Vagina (tissue), 2 donors: Measurements from ENCODE around the gene TMEM163. TPM values are rescaled to one million over a fixed set of nuclear protein-coding genes. Genes with fewer than 3 reads are reported as not detected.

Experiments used
- DNase-seq, 2 donors: peaks; one replicate each; pipeline ENCODE4 v3.0.0-alpha.2; 2017; ENCODE audit errors: extremely low spot score in 2 of 2
- H3K27ac ChIP-seq: fragments of 200-600 bp; sonication (generic); one replicate; pipeline ENCODE4 v1.5.1; 2019
- H3K27me3 ChIP-seq: fragments of 200-600 bp; sonication (generic); one replicate; pipeline ENCODE4 v1.5.1; 2019
- H3K36me3 ChIP-seq, 2 donors: fragments of 200-600 bp; sonication (generic); one replicate each; pipeline ENCODE4 v1.5.1; 2017 to 2019
- H3K4me1 ChIP-seq: fragments of 200-600 bp; sonication (generic); one replicate; pipeline ENCODE4 v1.5.1; 2019
- H3K4me3 ChIP-seq, 2 donors: fragments of 200-600 bp; sonication (generic); 1 replicate in 1 of 2; 2 replicates in 1 of 2; pipeline ENCODE4 v1.5.1; 2016 to 2019
- H3K9me3 ChIP-seq: fragments of 200-600 bp; sonication (generic); one replicate; pipeline ENCODE4 v1.5.1; 2019
- CTCF ChIP-seq, 3 experiments: fragments of 450-650 bp in 2 of 3; fragments of 200-600 bp in 1 of 3; sonication (generic) in 1 of 3; IDR thresholded peaks; one replicate each; pipeline ENCODE4 v1.5.1; 2017 to 2019; ENCODE audit warnings: antibody characterized with exemption in 3 of 3, mild to moderate bottlenecking in 2 of 3, moderate library complexity in 2 of 3
- POLR2A ChIP-seq, 2 donors: fragments of 450-650 bp; IDR thresholded peaks; one replicate each; pipeline ENCODE4 v1.6.1; 2017; ENCODE audit warnings: antibody characterized with exemption in 2 of 2, mild to moderate bottlenecking in 2 of 2, moderate library complexity in 2 of 2
- POLR2AphosphoS5 ChIP-seq, 2 donors: sonication (generic); formaldehyde crosslinking; IDR thresholded peaks; one replicate each; pipeline ENCODE4 v1.9.0; 2017; ENCODE audit warnings: antibody characterized with exemption in 2 of 2, mild to moderate bottlenecking in 2 of 2, low read depth in 1 of 2; ENCODE audit not compliant: insufficient read depth in 1 of 2
- intact Hi-C: fragments of 100-400 bp; cut with DNase I; formaldehyde crosslinking; loops from one replicate; pipeline ENCODE4 v1.15.1; 2023
- total RNA-seq: library from RNA; depleted of rRNA; stranded (reverse); fragments of >200 nt; gene quantifications from one replicate; pipeline ENCODE4 v1.2.3, GENCODE V29; 2016

Gene TMEM163
- total RNA-seq, 1 donor from 2014 or later, result not detected

- Histone ChIP-seq H3K36me3 (no peaks in the 10 kb centered on the region), H3K4me3 (no peak overlapping the region), H3K27me3 (no peaks in the 10 kb centered on the region), H3K4me1 (no peaks in the 10 kb centered on the region), H3K9me3 (no peaks in the 10 kb centered on the region), H3K27ac (no peak overlapping the region)
- intact Hi-C loops, result no loop called here
- DNase-seq, result no peak
- TF ChIP-seq CTCF (IDR thresholded peaks at IDR 0.05) (no peak), POLR2AphosphoS5 (IDR thresholded peaks at IDR 0.05; ENCODE audit: insufficient read depth in 1 of 2, low read depth in 1 of 2) (no peak), POLR2A (IDR thresholded peaks at IDR 0.05) (no peak)
These were observed 29.5 kb downstream of the TMEM163 start for GRCh38 chr2:134689315-134689714.

- DNase-seq, result no peak
These were observed 32.8 kb downstream of the TMEM163 start for GRCh38 chr2:134685967-134686366.

GRCh38 chr2:134683561-134684112 is 35.2 kb downstream of the TMEM163 start:
- H3K27me3 ChIP-seq, result no peaks in the 10 kb centered on the region
- no peaks in the 10 kb centered on the region for H3K9me3 ChIP-seq
- DNase-seq, result no peak
- H3K4me3 ChIP-seq, result no peak overlapping the region
- no peaks in the 10 kb centered on the region for H3K4me1 ChIP-seq
- H3K36me3 ChIP-seq, result no peaks in the 10 kb centered on the region
- H3K27ac ChIP-seq, result no peak overlapping the region
- intact Hi-C loops, result no loop called here
- TF ChIP-seq POLR2A (IDR thresholded peaks at IDR 0.05) (no peak), POLR2AphosphoS5 (IDR thresholded peaks at IDR 0.05; ENCODE audit: insufficient read depth in 1 of 2, low read depth in 1 of 2) (no peak), CTCF (IDR thresholded peaks at IDR 0.05) (no peak)

More at GRCh38 chr2:134685967-134686366, 32.8 kb downstream of the TMEM163 start:
- Histone ChIP-seq H3K4me3 (no peak overlapping the region), H3K4me1 (no peaks in the 10 kb centered on the region), H3K9me3 (no peaks in the 10 kb centered on the region), H3K27me3 (no peaks in the 10 kb centered on the region), H3K36me3 (no peaks in the 10 kb centered on the region), H3K27ac (no peak overlapping the region)
- intact Hi-C loops, result no loop called here
- TF ChIP-seq CTCF (IDR thresholded peaks at IDR 0.05), result no peak
- no peak for TF ChIP-seq POLR2A (IDR thresholded peaks at IDR 0.05)
- TF ChIP-seq POLR2AphosphoS5 (IDR thresholded peaks at IDR 0.05; ENCODE audit: insufficient read depth in 1 of 2, low read depth in 1 of 2), result no peak

GRCh38 chr2:134682726-134683125 is 36.1 kb downstream of the TMEM163 start:
- no peak overlapping the region for H3K4me3 ChIP-seq
- H3K27me3 ChIP-seq, result no peaks in the 10 kb centered on the region
- no peak for DNase-seq
- no peak for TF ChIP-seq POLR2A (IDR thresholded peaks at IDR 0.05)
- no peak for TF ChIP-seq CTCF (IDR thresholded peaks at IDR 0.05)
- TF ChIP-seq POLR2AphosphoS5 (IDR thresholded peaks at IDR 0.05; ENCODE audit: insufficient read depth in 1 of 2, low read depth in 1 of 2), result no peak
- intact Hi-C loops, result no loop called here
- no peaks in the 10 kb centered on the region for H3K4me1 ChIP-seq
- H3K36me3 ChIP-seq, result no peaks in the 10 kb centered on the region
- no peaks in the 10 kb centered on the region for H3K9me3 ChIP-seq
- H3K27ac ChIP-seq, result no peak overlapping the region

GRCh38 chr2:134681201-134681600 is 37.6 kb downstream of the TMEM163 start:
- intact Hi-C loops, result no loop called here
- H3K4me1 ChIP-seq, result no peaks in the 10 kb centered on the region
- no peak for DNase-seq

More at GRCh38 chr2:134681201-134681600, 37.6 kb downstream of the TMEM163 start:
- Histone ChIP-seq H3K4me3 (no peak overlapping the region), H3K36me3 (no peaks in the 10 kb centered on the region), H3K27me3 (no peaks in the 10 kb centered on the region), H3K27ac (no peak overlapping the region), H3K9me3 (no peaks in the 10 kb centered on the region)
- no peak for TF ChIP-seq POLR2A (IDR thresholded peaks at IDR 0.05)
- TF ChIP-seq POLR2AphosphoS5 (IDR thresholded peaks at IDR 0.05; ENCODE audit: insufficient read depth in 1 of 2, low read depth in 1 of 2), result no peak
- no peak for TF ChIP-seq CTCF (IDR thresholded peaks at IDR 0.05)
